Astrocyte (in vitro differentiated cells and primary cell): ENCODE results near the gene PTK6.

ENCODE experiments used
- CTCF ChIP-seq: IDR thresholded peaks from 2 replicates; pipeline ENCODE4 v1.5.1; 2011; ENCODE audit warnings: low read depth, mild to moderate bottlenecking, inconsistent platforms, low read length, moderate library complexity; ENCODE audit not compliant: insufficient read depth
- EZH2 ChIP-seq: IDR thresholded peaks from 2 replicates; pipeline ENCODE4 v1.6.1; 2012; ENCODE audit warnings: mild to moderate bottlenecking, low read length, inconsistent platforms; ENCODE audit not compliant: insufficient read depth

GRCh38 chr20:63553933-63554290 is 16.7 kb upstream of the PTK6 start, which contains the start of gene FNDC11:
- peak; percentile 0 for TF ChIP-seq EZH2
- no peak for TF ChIP-seq CTCF
